OCI-LY7 (cell line): ENCODE results near the gene SPECC1L. TPM values are rescaled to one million over a fixed set of nuclear protein-coding genes. Genes with fewer than 3 reads are reported as not detected.

Experiments
- BruUV-seq: library from RNA; stranded (reverse); fragments of 400-500 nt; replicated peaks from 2 replicates; lab custom pipeline; 2021; lab: Mats Ljungman, UMichigan
- CTCF ChIA-PET: fragments of 300-600 bp; sonication (Branson Sonifier 250); formaldehyde crosslinking; loops from one replicate; lab custom pipeline; 2022; ENCODE audit warnings: antibody characterized with exemption; ENCODE audit not compliant: unreplicated experiment; lab: Charles Lee
- POLR2A ChIA-PET: fragments of 300-600 bp; sonication (Branson Sonifier 250); formaldehyde crosslinking; loops from one replicate; lab custom pipeline; 2022; ENCODE audit warnings: antibody characterized with exemption; lab: Charles Lee
- DNase-seq: peaks from one replicate; pipeline ENCODE4 v3.0.0-alpha.2; 2015; ENCODE audit warnings: low spot score
- H2AFZ ChIP-seq: fragments of 200-600 bp; sonication (generic), shearing (Covaris generic); 2 replicates; pipeline ENCODE4 v1.6.1; 2014; ENCODE audit warnings: mild to moderate bottlenecking, antibody characterized with exemption, low read length, moderate library complexity
- H3K27ac ChIP-seq: fragments of 200-600 bp; sonication (generic); 2 replicates; pipeline ENCODE4 v1.5.1; 2014; ENCODE audit warnings: mixed run types, low read depth, mild to moderate bottlenecking, moderate library complexity, low read length, inconsistent platforms; ENCODE audit not compliant: poor library complexity, severe bottlenecking
- H3K36me3 ChIP-seq: fragments of 200-600 bp; sonication (generic); 2 replicates; pipeline ENCODE4 v1.6.1; 2014; ENCODE audit warnings: mild to moderate bottlenecking, antibody characterized with exemption, low read length, moderate library complexity, mixed read lengths; ENCODE audit not compliant: insufficient read depth
- H3K4me1 ChIP-seq: fragments of 200-600 bp; sonication (generic); 2 replicates; pipeline ENCODE4 v1.5.1; 2014; ENCODE audit warnings: mild to moderate bottlenecking, low read length; ENCODE audit not compliant: insufficient read depth, poor library complexity, severe bottlenecking
- H3K4me2 ChIP-seq: fragments of 200-600 bp; sonication (generic); 2 replicates; pipeline ENCODE4 v1.6.1; 2014; ENCODE audit warnings: mild to moderate bottlenecking, low read length
- H3K4me3 ChIP-seq: fragments of 200-600 bp; sonication (generic); 2 replicates; pipeline ENCODE4 v1.5.1; 2014; ENCODE audit warnings: mild to moderate bottlenecking, low read depth, low read length; ENCODE audit not compliant: poor library complexity, severe bottlenecking
- H3K79me2 ChIP-seq: fragments of 200-600 bp; sonication (generic); 2 replicates; pipeline ENCODE4 v1.6.1; 2016; ENCODE audit warnings: low read depth, mild to moderate bottlenecking, low read length, moderate library complexity, mixed read lengths; ENCODE audit not compliant: insufficient read depth
- H3K9me2 ChIP-seq: fragments of 200-600 bp; sonication (generic); 2 replicates; pipeline ENCODE4 v1.6.1; 2016; ENCODE audit warnings: mild to moderate bottlenecking, low read length, mixed read lengths; ENCODE audit not compliant: insufficient read depth
- H3K9me3 ChIP-seq: fragments of 200-600 bp; sonication (generic); 2 replicates; pipeline ENCODE4 v1.6.1; 2014; ENCODE audit warnings: mild to moderate bottlenecking, mixed run types, low read length, mixed read lengths
- H4K20me1 ChIP-seq: fragments of 200-600 bp; sonication (generic); 2 replicates; pipeline ENCODE4 v1.6.1; 2014; ENCODE audit warnings: mild to moderate bottlenecking, antibody characterized with exemption, low read length, moderate library complexity, mixed read lengths; ENCODE audit not compliant: insufficient read depth
- CTCF ChIP-seq: fragments of 200-600 bp; sonication (generic); conservative IDR thresholded peaks from 2 replicates; pipeline ENCODE4 v1.5.1; 2014; ENCODE audit warnings: mild to moderate bottlenecking, antibody characterized with exemption, low read length, moderate library complexity, mixed read lengths
- EZH2phosphoT487 ChIP-seq: fragments of 200-600 bp; sonication (generic); IDR thresholded peaks from 2 replicates; pipeline ENCODE4 v1.6.1; 2018; ENCODE audit warnings: low read depth, borderline replicate concordance, mild to moderate bottlenecking, mixed run types, antibody characterized with exemption, low read length, moderate library complexity, mixed read lengths
- intact Hi-C: fragments of 100-400 bp; cut with micrococcal nuclease; formaldehyde crosslinking; loops from one replicate; pipeline ENCODE4 v1.10.0; 2022; ENCODE audit not compliant: unreplicated experiment
- total RNA-seq, 2 experiments: library from RNA; depleted of rRNA in 1 of 2; stranded (reverse); fragments of >200 nt in 1 of 2; shearing (Covaris generic) in 1 of 2; gene quantifications; 2 replicates each; pipeline ENCODE4 v1.2.3, GENCODE V29; 2014 to 2022

The SPECC1L gene
- total RNA-seq, 2 experiments from 2014 or later: 47.0 to 66.2 TPM

- no peak overlapping the region for H3K4me3 ChIP-seq
- H2AFZ ChIP-seq: no peak overlapping the region
- no peaks in the 10 kb centered on the region for H3K9me3 ChIP-seq
- H3K27ac ChIP-seq: no peak overlapping the region
- H3K79me2 ChIP-seq: no peaks in the 10 kb centered on the region
- no peaks in the 10 kb centered on the region for H3K4me1 ChIP-seq
- ChIA-PET CTCF (no interaction called here), POLR2A (interaction anchor here (0.7 kb wide), 1 partner anchor 33 kb away, joined by 4 read pairs; no protein-coding TSS in a partner anchor)
- no TSS peak for BruUV-seq
- peaks cover 97% of the 10 kb centered on the region for H3K36me3 ChIP-seq
- intact Hi-C loops: no loop called here
- TF ChIP-seq EZH2phosphoT487 (no peak), CTCF (no peak)
- H4K20me1 ChIP-seq: no peaks in the 10 kb centered on the region
- H3K4me2 ChIP-seq: no peak overlapping the region
- no peak for DNase-seq
- H3K9me2 ChIP-seq: no peaks in the 10 kb centered on the region
Observed at GRCh38 chr22:24366701-24367100, 96.1 kb downstream of the SPECC1L start.

GRCh38 chr22:24367841-24368240, 97.2 kb downstream of the SPECC1L start:
- H3K4me1 ChIP-seq: no peaks in the 10 kb centered on the region
- H3K27ac ChIP-seq: no peak overlapping the region
- no peaks in the 10 kb centered on the region for H4K20me1 ChIP-seq
- peaks cover 96% of the 10 kb centered on the region for H3K36me3 ChIP-seq
- no TSS peak for BruUV-seq
- H3K9me2 ChIP-seq: no peaks in the 10 kb centered on the region
- no peak for DNase-seq
- TF ChIP-seq EZH2phosphoT487 (no peak), CTCF (no peak)
- no peaks in the 10 kb centered on the region for H3K9me3 ChIP-seq
- H3K79me2 ChIP-seq: no peaks in the 10 kb centered on the region
- CTCF ChIA-PET: no interaction called here
- intact Hi-C loops: no loop called here
- POLR2A ChIA-PET: no interaction called here
- no peak overlapping the region for H3K4me2 ChIP-seq
- H2AFZ ChIP-seq: no peak overlapping the region
- no peak overlapping the region for H3K4me3 ChIP-seq

- Histone ChIP-seq H3K27ac (no peak overlapping the region), H3K9me3 (peaks cover 6% of the 10 kb centered on the region; the same call in 1 of the 2 replicates), H2AFZ (no peak overlapping the region), H4K20me1 (no peaks in the 10 kb centered on the region), H3K9me2 (no peaks in the 10 kb centered on the region), H3K79me2 (no peaks in the 10 kb centered on the region), H3K4me1 (no peaks in the 10 kb centered on the region), H3K4me2 (no peak overlapping the region), H3K4me3 (no peak overlapping the region), H3K36me3 (peaks cover 85% of the 10 kb centered on the region)
- intact Hi-C loops: no loop called here
- ChIA-PET CTCF (no interaction called here), POLR2A (no interaction called here)
- DNase-seq: no peak
- TF ChIP-seq CTCF (no peak), EZH2phosphoT487 (no peak)
- BruUV-seq: no TSS peak
Observed at GRCh38 chr22:24370401-24370800, 99.8 kb downstream of the SPECC1L start.
